Dermis blood vessel endothelial cell (primary cell): Measurements from ENCODE around the gene RPL7A. TPM values are rescaled to one million over a fixed set of nuclear protein-coding genes. Genes with fewer than 3 reads are reported as not detected.
"Not testable (repeated sequence)": the region's sequence is repeated elsewhere in the genome, so short reads cannot be mapped to it uniquely, and the experiment has no call there.

Experiments
- DNase-seq: peaks from one replicate; pipeline ENCODE4 v3.0.0; 2010
- total RNA-seq: library from RNA; depleted of rRNA; stranded (reverse); fragments of >200 nt; gene quantifications from 2 replicates; pipeline ENCODE4 v1.2.3, GENCODE V29; 2014

Gene RPL7A
- total RNA-seq, 1 donor from 2014 or later = 2,833 TPM

DNA sequence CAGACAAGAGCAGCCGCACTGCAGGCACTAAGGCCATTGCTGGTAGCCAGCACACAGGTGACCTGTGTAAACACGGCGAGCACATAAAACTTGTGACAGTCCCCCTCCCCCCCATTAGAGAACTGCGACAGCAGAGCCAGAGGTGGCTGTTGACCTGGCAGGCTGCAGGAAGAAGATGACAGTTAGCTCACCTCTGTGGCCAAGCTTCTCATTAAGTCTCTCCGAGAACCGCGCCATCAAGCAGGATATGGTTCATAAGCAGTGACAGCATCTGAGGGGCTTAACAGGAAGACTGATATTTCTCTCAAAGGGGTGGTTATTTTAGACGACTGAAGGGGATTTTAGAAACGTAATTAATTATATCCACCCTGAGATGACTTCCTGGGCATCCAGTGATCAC lies 22.7 kb downstream of the RPL7A start:
- DNase-seq = no peak

DNA sequence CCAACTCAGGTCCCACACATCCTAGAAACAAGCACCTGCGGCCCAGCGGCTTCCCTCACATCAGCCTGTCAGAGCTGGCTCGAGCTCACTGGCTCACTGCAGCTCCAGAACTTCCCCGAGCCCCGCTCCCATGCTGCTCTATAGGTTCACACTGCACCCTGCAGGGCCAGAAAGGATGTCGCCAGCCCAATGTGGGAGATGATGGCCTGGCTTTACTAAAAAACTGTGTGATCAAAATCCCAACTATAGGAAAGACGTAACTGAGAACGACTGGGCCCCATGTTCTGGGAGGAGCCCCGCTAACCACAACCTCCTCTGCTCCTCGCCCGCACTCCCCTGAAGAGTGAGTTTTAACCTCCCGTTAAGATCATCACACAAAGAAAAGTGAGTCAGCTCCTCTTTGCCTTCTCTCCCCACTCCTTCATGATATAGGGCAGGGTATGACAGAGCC lies 23.3 kb downstream of the RPL7A start:
- DNase-seq = no peak

DNA sequence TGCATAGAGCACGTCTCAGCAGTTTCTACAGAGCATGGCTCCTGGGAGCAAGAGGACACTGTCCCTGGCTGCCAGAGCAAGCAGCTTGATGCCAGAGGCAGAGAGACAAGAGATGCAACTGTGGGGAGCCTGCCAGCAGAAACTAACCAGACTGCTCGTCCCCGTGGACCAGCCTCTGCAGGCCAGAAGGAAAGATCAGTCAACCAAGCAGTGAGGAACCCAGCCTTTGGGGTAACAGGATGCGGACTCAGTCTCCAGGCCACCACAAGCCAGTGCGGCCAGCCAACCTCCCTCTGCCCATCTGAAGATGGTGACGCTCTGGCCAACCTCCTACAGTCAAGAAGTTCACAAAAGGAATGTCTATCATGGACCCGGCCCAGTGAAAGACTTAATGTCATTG lies 24.1 kb downstream of the RPL7A start:
- no peak for DNase-seq

DNA sequence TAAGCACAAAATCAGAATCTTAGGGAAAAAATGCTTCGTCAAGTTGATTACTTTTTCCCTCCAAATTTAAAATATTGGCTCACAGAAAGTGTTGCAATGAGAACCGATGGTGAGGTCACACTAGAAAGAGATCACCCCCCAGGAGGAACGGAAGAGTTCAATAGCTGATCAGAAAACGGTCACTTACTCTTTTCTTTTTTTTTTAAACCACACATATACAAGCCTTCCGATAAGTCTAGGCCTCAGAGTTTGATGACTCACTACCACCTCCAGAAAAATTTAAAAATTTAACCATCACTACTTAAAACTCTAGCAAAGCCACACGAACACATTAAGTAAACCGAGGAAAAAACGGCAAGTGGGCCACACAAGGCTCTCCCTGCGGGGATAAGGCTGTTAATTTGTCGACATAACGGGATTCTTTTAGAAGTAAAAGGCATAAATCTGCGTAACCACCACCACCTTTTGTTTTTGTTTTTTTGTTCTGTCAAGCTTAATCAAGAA lies 26.6 kb downstream of the RPL7A start:
- peak; percentile 44 for DNase-seq

DNA sequence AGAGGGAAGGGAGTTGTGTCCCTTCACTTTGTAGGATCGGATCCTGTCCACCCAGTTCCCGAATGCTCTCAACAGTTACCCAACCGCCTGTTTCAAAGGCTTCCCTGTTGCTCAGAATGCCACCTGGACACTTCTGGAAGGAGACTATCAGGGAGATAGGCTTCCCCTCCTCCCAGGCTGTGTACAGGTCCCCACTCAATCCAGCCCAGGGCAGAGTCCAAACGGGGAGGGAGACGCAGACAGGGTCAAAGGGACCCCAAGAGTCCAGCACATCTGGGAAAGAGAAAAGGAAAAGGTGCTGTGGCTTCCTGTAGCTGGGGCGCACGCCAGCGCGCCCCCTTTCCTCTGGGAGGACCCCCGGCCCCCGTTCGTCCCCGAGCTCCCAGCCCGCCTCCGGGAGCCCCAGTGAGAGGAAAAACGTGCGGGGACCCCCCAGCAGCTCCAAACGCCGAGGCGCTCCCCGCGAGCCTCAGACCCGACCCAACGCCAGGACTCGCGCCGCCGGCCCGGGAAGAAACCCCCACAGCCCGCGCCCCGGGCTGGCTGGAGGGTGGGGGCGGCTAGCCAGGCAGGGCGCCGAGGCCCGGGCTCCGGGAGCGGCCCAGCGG lies 27.2 kb downstream of the RPL7A start:
- peak; percentile 55 for DNase-seq

DNA sequence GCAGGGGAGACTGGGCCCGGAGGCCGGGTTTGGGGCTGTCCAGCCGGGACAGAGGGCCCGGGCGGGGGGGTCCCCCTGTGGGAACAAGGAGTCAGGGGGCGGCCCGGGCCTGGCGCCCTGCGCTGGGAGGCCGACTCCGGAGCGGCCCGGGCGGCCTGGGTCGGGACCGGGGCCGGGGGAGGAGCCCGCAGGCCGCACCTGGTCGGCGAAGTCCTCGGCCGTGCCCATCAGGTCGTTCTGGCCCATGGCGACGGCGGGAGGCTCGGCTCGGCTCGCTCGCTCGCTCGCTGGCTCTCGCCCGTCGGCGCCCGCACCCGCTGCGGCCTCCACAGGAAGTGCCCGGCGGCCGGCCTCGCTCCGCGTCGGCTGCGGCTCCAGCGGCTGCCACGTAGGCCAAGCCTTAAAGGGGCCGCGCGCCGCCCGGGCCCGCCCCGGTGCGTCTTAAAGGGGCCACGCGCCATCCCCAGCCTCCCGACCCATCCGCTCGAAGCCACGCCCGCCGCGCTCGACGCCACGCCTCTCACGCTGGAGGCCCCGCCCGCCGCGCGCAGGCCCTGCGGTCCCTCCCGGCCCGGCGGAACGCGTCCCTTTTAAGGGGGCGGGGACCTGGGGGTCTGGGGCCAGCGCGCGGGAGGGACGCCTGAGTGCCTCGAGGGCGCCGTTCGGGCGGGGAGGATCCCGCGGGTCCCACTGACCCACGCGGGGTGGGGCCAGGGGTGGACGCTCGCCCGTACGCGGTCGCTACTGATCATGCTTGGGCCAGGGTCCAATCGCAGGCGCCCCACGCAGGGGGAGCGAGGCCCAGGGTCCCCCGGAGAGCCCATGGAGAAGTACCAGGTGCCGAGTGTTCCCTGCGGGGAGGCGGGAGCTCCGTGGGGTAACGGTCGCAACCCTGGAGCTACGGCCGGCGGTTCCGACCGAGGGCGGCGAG lies 28.0 kb downstream of the RPL7A start, which contains the start of the genes STKLD1 and SURF4:
STKLD1 (plus strand) TSS at position 643 of the 931 bp plus-strand sequence; CDS start at position 751, 108 bp downstream.
SURF4 (minus strand) TSS at position 337 of the 931 bp plus-strand sequence; CDS start at position 246, 91 bp downstream.
- peak; percentile 98 for DNase-seq

DNA sequence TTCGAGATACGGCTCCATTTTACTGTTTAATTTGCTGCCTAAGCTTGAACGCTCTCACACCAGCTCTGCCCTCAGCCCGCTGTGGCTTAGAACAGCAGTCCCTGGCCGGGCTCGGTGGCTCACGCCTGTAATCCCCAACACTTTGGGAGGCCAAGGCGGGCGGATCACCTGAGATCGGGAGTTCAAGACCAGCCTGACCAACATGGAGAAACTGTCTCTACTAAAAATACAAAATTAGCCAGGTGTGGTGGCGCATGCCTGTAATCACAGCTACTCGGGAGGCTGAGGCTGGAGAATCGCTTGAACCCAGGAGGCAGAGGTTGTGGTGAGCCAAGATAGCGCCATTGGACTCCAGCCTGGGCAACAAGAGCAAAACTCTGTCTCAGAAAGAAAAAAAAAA lies 29.3 kb downstream of the RPL7A start:
- not testable (repeated sequence) for DNase-seq

DNA sequence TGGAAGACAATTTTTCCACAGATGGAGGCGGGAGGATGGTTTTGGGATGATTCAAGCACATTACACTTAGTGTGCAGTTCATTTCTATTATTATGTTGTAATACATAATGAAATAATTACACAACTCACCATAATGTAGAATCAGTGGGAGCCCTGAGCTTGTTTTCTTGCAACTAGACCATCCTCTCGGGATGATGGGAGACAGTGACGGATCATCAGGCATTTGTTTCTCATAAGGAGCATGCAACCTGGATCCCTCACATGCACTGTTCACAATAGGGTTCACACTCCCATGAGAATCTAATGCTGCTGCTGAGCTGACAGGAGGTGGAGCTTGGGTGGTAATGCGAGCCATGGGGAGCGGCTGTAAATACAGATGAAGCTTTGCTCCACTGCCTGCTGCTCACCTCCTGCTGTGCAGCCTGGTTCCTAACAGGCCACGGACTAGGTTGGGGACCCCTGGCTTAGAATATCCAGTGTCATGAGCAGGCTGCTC lies 29.8 kb downstream of the RPL7A start:
- DNase-seq = no peak

DNA sequence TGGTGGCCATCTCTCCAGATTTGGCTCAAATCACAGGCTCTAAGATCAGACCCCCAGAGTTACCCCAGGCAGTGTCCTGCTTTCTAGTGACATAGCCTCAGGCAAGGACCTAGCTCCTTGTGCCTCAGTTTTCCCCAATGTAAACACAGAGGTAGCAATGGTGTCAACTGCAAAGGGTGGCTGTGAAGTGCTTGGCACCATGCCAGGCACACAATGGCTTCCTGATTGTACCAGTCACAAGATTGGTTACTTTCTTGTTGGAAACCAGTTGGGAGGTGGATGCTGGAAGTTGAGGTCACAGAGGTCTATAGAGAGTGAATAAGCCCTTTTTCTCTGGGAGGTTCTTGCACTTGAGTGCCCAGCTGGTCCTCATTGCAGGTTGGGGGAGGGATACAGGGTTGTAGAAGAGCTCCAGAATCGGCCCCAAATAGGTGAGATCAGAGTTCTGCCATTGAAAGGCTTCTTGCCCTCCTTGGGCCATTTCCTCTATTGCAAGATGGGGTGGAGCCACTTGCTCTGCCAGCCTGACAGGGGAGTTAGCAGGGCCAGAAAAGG lies 30.5 kb downstream of the RPL7A start:
- DNase-seq = peak; percentile 13

DNA sequence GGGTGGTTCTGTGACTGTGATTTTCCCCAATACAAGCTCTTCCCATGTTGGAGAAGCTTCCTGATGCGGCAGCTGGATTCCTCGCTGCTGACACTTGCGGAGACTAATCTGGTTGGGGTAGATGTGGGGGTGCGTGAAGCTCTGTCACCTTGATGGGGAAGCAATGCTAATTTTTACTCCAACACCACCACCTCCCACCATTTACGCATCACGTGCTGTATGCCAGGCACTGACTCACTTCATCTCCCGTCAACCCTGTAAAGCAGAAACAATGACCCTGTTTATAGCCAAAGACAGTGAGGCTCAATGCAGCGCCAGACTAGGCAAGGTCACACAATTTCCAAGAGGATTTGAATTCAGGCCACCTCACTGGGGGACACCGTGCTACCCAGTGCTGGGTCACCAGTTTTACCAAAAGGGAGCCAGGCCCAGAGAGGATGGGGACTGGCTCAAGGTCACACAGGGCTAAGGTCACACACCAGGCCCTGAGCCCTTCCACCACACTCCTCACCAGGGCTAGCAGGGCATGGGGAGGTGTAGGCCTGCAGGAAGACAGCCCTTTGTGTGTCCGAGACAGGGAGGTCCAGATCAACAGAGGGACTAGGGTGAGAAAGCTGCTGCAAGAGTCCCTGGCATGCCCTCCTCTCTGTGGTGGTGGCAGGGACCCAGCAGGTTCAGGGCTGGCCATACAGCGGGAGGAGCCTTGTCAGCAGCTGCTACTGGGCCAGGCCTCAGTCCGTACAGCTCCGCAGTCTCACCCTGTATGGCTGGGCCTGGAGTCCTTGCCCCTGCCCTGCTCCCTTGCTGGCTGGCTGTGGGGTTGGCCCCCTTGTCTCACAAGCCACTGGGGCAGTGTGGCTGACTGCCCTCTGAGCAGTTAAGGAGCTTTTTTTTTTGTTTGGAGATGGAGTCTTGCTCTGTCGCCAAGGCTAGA lies 31.4 kb downstream of the RPL7A start:
- DNase-seq = peak; percentile 19

DNA sequence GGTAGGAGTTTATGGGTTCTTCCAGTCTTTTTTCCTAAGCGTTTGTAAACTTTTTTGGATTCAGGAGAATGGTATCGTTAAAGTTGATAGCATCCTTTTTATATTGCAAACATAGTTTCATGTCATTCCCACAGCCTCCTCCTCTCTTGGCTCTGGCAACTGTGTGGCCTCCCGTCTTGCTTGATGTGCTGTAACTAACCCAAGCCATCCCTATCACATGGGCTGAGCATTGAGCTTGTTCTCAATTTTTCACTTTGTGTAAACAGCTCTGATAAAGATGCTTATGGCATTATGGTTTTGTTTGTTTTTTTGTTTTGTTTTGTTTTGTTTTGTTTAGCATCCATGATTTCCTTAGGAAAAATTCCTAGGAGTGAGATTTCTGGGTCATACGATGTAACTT lies 32.7 kb downstream of the RPL7A start:
- no peak for DNase-seq

DNA sequence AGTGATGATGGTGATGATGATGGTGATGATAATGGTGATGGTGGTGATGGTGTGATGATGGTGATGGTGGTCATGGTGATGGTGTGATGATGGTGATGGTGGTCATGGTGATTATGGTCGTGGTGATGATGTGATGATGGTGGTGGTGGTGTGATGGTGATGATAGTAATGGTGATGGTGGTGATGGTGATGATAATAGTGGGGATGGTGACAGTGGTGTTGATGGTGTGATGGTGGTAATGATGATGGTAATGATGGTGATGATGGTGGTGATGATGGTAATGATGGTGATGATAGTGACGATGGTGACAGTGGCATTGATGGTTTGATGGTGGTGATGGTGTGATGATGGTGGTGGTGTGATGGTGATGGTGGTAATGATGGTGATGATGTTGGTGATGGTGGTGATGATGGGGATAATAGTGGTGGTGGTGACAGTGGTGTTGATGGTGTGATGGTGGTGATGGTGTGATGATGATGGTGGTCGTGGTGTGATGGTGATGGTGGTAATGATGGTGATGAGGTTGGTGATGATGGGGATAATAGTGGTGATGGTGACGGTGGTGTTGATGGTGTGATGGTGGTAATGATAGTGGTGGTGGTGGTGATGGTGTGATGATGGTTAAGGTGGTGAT lies 34.6 kb downstream of the RPL7A start:
- DNase-seq = no peak

DNA sequence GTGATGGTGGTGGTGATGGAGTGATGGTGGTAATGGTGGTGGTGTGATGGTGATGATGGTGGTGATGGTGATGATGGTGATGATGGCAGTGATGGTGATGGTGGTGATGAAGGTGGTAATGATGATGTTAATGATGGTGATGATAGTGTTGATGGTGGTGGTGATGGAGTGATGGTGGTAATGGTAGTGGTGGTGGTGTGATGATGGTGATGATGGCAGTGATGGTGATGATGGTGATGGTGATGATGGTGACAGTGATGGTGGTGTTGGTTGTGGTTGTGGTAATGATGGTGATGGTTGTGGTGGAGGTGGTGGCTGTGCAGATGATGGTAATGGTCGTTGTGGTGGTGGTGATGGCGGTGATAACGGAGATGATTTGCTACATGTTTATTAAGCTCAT lies 35.4 kb downstream of the RPL7A start:
- DNase-seq = no peak

DNA sequence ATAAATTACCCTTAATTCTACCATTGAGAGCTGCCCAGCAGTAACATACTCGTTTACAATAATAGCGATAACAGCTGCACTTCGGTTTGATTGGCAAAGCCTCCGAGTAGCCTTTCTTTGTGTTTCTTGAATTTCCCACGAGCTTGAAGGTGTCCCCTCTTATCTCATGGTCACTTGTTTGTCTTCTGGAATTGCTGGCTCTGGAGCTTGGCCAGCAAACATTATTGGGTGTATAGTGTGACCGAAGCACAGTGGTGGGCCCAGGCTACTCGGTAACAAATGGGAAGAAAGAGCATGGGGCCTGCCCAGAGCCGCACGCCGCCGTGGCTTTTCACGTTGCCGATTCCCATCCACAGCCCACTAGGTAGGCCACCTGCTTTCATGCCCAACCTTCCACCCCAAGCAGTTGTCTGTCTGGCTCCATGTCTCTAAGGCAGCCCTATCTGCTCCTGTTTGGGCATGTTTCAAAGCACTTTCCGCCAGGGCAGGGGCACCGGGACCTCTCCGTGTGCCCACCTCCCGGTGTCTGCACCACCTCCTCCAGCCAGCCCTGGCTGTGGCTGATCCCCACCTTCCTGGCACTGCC lies 36.8 kb downstream of the RPL7A start:
- DNase-seq = no peak

DNA sequence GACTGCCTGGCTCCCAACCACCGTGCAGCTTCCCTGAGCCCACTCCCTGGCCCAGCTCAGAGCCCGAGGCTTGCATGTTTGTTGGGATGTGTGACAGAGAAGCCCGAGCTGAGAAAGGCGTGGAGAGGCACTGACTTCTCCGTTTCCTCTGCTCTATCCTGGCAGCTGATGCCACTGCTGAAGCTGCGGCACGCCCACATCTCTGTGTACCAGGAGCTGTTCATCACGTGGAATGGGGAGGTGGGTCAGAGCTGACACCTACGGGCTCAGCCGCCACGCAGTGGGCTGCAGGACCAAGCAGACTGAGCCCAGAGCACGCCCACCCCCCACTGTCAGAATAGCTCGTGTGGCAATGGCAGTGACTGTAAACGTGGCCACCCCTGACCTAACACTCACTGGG lies 37.4 kb downstream of the RPL7A start:
- no peak for DNase-seq

DNA sequence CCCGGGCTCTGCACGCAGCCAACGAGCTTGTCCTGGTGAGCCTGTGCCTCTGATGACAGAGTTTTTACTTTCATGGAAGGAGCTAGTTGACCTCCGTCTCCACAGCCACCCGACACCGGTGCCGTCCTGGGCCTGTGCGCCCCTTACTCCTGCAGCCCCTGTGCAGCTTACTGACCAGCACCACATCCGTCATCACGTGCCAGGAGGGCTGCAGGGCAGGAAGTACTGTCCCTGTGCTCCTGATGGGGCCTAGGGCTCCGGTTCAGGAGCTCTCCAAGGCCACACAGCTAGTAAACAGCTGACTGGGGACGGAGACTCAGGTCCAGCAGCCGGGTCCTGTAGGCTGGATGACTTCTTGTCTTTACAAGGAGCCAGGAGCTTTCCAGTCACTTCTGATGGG lies 38.3 kb downstream of the RPL7A start:
- DNase-seq = no peak

DNA sequence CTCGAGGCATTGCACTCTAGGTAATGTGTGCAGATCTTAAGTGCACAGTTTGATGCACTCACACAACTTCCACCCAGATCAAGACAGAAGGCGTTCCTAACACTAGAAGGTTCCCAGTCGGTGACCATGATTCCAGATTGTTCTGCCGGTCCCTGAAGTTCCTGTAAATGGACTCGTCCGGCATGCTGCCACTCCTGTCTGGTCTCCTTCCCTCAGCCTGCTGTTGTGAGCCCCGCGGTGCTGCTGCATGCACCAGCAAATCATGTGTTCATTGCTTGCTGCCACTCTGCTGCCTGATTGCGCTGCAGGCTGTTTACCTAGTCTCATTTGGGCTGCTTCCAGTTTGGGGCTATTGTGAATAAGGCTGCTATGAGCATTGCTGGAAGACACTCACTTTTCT lies 39.7 kb downstream of the RPL7A start:
- DNase-seq = no peak

DNA sequence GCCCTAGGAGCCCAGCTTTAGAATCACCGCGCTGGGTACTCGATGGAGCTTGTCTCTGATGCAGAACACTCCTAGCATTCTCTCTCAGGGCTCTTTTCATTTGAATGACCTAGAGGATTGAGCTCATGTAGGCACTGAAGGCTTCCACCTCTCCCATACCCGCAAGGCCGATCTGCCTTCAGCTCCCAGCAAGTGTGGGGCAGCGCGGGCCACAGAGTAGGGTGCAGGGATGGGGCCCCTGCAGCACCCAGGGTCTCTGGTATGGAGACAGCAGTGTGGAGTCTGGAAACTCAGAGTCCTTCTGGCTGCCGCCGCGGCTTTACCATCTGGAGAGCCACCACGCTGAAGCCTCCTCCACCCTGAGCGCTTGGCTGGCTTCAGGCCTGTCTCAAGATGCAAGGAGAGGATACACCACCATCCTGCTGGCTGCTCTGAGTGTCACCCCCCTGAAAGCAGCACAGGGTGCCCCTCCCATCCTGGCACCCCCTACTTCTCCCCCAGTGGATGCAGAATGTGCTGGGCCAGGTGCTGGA lies 41.1 kb downstream of the RPL7A start:
- DNase-seq = no peak

DNA sequence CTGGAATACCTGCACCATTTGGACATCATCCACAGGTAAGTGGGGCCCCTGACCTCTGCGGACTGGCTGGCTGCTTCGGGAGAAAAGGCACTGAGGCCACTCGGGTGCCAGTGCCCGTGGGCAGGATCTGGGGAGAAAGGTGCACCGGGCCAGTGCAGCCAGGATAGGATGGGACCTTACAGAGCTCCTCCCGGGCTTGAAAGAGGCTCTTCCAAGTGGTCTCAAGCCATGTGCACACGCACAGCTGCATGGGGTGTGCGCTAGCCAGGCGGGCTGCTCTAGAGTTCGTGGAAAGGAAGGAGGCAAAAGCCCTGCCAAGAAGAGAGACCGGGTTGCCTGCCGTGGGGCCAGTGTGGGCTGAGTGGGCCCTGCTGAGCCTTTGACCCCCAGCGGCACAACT lies 41.5 kb downstream of the RPL7A start:
- no peak for DNase-seq

DNA sequence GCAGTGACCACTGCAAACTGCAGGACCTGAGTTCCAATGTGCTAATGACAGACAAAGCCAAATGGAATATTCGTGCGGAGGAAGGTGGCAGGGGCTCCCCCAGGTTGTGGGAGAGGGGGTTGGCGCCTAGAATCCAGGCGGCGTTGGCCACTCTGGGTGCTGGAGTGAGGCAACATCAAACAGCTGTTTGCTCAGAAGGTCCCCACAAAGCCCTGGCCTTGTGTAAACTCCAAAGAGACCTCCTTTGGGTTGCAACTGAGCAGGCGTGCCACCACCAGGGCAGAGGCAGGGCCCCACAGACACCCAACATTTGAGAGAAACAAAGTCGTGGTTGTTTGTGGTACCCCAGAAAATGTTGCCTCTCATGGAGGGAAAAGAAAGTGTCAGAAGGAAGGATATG lies 42.7 kb downstream of the RPL7A start:
- no peak for DNase-seq

DNA sequence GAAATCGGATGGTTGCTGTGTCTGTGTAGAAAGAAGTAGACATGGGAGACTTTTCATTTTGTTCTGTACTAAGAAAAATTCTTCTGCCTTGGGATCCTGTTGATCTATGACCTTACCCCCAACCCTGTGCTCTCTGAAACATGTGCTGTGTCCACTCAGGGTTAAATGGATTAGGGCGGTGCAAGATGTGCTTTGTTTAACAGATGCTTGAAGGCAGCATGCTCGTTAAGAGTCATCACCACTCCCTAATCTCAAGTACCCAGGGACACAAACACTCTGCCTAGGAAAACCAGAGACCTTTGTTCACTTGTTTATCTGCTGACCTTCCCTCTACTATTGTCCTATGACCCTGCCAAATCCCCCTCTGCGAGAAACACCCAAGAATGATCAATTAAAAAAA lies 43.4 kb downstream of the RPL7A start:
- DNase-seq = not testable (repeated sequence)
